ENCODE measurements around the gene SCN2A.
"Not testable (repeated sequence)": the region's sequence is repeated elsewhere in the genome, so short reads cannot be mapped to it uniquely, and the experiment has no call there.

The SCN2A gene

GRCh38 chr2:165253178-165253577 is 14.0 kb downstream of the SCN2A start:
- DNase-seq (ENCODE audit: low spot score), result no peak

GRCh38 chr2:165256618-165257017 is 17.4 kb downstream of the SCN2A start:
- DNase-seq (ENCODE audit: low spot score), result no peak

GRCh38 chr2:165260347-165260746 is 21.1 kb downstream of the SCN2A start:
- DNase-seq (ENCODE audit: low spot score), result not testable (repeated sequence)

GRCh38 chr2:165268754-165269153 is 29.5 kb downstream of the SCN2A start:
- DNase-seq (ENCODE audit: low spot score), result no peak

GRCh38 chr2:165273176-165273575 is 34.0 kb downstream of the SCN2A start:
- no peak for DNase-seq (ENCODE audit: low spot score)

GRCh38 chr2:165274698-165275097 is 35.5 kb downstream of the SCN2A start:
- DNase-seq (ENCODE audit: low spot score), result no peak

- DNase-seq (ENCODE audit: low spot score), result no peak
These were observed 36.7 kb downstream of the SCN2A start for GRCh38 chr2:165275932-165276331.

GRCh38 chr2:165277295-165277694 is 38.1 kb downstream of the SCN2A start:
- no peak for DNase-seq (ENCODE audit: low spot score)

GRCh38 chr2:165277860-165278656 is 38.8 kb downstream of the SCN2A start:
- DNase-seq (ENCODE audit: low spot score), result no peak

- DNase-seq (ENCODE audit: low spot score), result no peak
These were observed 41.1 kb downstream of the SCN2A start for GRCh38 chr2:165280356-165280755.

- no peak for DNase-seq (ENCODE audit: low spot score)
These were observed 42.2 kb downstream of the SCN2A start for GRCh38 chr2:165281387-165281786.

- no peak for DNase-seq (ENCODE audit: low spot score)
These were observed 44.1 kb downstream of the SCN2A start for GRCh38 chr2:165283342-165283741.

GRCh38 chr2:165287094-165287778 is 48.0 kb downstream of the SCN2A start:
- no peak for DNase-seq (ENCODE audit: low spot score)

GRCh38 chr2:165289069-165289468 is 49.9 kb downstream of the SCN2A start:
- no peak for DNase-seq (ENCODE audit: low spot score)

GRCh38 chr2:165293440-165294420 is 54.5 kb downstream of the SCN2A start:
- DNase-seq (ENCODE audit: low spot score), result peak; percentile 58

- DNase-seq (ENCODE audit: low spot score), result no peak
These were observed 55.7 kb downstream of the SCN2A start for GRCh38 chr2:165294912-165295311.

GRCh38 chr2:165295643-165296042 is 56.4 kb downstream of the SCN2A start:
- no peak for DNase-seq (ENCODE audit: low spot score)

- no peak for DNase-seq (ENCODE audit: low spot score)
These were observed 66.3 kb downstream of the SCN2A start for GRCh38 chr2:165305391-165306096.

GRCh38 chr2:165307317-165307716 is 68.1 kb downstream of the SCN2A start:
- DNase-seq (ENCODE audit: low spot score), result no peak

GRCh38 chr2:165311949-165312348 is 72.7 kb downstream of the SCN2A start:
- no peak for DNase-seq (ENCODE audit: low spot score)

- DNase-seq (ENCODE audit: low spot score), result no peak
These were observed 73.8 kb downstream of the SCN2A start for GRCh38 chr2:165312999-165313398.

GRCh38 chr2:165313509-165313908 is 74.3 kb downstream of the SCN2A start:
- DNase-seq (ENCODE audit: low spot score), result no peak

Measured in hepatic stellate cell (primary cell).